Uterus (tissue), 2 donors: ENCODE data around the gene CIROP.

Experiments
- CTCF ChIP-seq, 4 experiments: fragments of 200-600 bp in 2 of 4; fragments of 450-650 bp in 2 of 4; sonication (generic) in 2 of 4; IDR thresholded peaks; one replicate each; pipeline ENCODE4 v1.5.1; 2016 to 2019; ENCODE audit warnings: antibody characterized with exemption in 4 of 4, mild to moderate bottlenecking in 2 of 4, moderate library complexity in 1 of 4
- POLR2A ChIP-seq, 2 donors: fragments of 450-650 bp; IDR thresholded peaks; one replicate each; pipeline ENCODE4 v1.6.1; 2016; ENCODE audit warnings: antibody characterized with exemption in 2 of 2, mild to moderate bottlenecking in 1 of 2, moderate library complexity in 1 of 2

GRCh38 chr14:23093526-23093925 is 11.3 kb downstream of the CIROP start:
- TF ChIP-seq CTCF (IDR thresholded peaks at IDR 0.05) (no peak), POLR2A (IDR thresholded peaks at IDR 0.05) (no peak)
